HEK293 (cell line): Measurements from ENCODE around the gene TRAF1.
A peak's percentile ranks its signal among the peaks of the same experiment; 100 is the strongest.

ENCODE experiments used
- ZBTB8A ChIP-seq: fragments of 450-650 bp; formaldehyde crosslinking; IDR thresholded peaks from 2 replicates; pipeline ENCODE4 v1.5.1; 2016; ENCODE audit warnings: missing biosample characterization, missing genetic modification characterization
- ZFP41 ChIP-seq: fragments of 450-650 bp; formaldehyde crosslinking; IDR thresholded peaks from 2 replicates; pipeline ENCODE4 v1.5.1; 2016; ENCODE audit warnings: missing biosample characterization, missing genetic modification characterization, borderline replicate concordance
- ZNF488 ChIP-seq: fragments of 450-650 bp; formaldehyde crosslinking; IDR thresholded peaks from 2 replicates; pipeline ENCODE4 v1.5.1; 2016; ENCODE audit warnings: missing biosample characterization, missing genetic modification characterization

- TF ChIP-seq ZNF488 (tag by site-specific recombination) (no peak), ZFP41 (tag by site-specific recombination) (no peak), ZBTB8A (tag by site-specific recombination) (peak; percentile 89)
Observed at GRCh38 chr9:120928483-120929228, 2.1 kb upstream of the TRAF1 start.
